OCI-M2 (cell line): ENCODE results near the gene SETD5.

Experiments used
- DNase-seq: peaks from one replicate; lab custom pipeline; 2025; ENCODE audit not compliant: unreplicated experiment; lab: John Stamatoyannopoulos, UW

SETD5 gene

GRCh38 chr3:9397332-9397905, at the start of gene SETD5:
Gene SETD5, plus strand, starts transcription at chr3:9397615. Its CDS starts 31,324 bp downstream, at chr3:9428939.
- peak; percentile 67 for DNase-seq

- no peak for DNase-seq
Observed at GRCh38 chr3:9347887-9348286, 49.5 kb upstream of the SETD5 start.

GRCh38 chr3:9349321-9350117, 47.9 kb upstream of the SETD5 start:
- no peak for DNase-seq

- no peak for DNase-seq
Observed at GRCh38 chr3:9351709-9352126, 45.7 kb upstream of the SETD5 start.

- no peak for DNase-seq
Observed at GRCh38 chr3:9352917-9353752, 44.3 kb upstream of the SETD5 start.

GRCh38 chr3:9361691-9362388, 35.6 kb upstream of the SETD5 start:
- DNase-seq, result no peak

GRCh38 chr3:9362731-9363530, 34.5 kb upstream of the SETD5 start, which contains the start of gene THUMPD3:
Gene THUMPD3, plus strand, starts transcription at chr3:9363054. Its CDS starts 2,015 bp downstream, at chr3:9365069.
- DNase-seq, result peak; percentile 77

- no peak for DNase-seq
Observed at GRCh38 chr3:9369508-9369907, 27.9 kb upstream of the SETD5 start.

- no peak for DNase-seq
Observed at GRCh38 chr3:9373465-9373864, 23.9 kb upstream of the SETD5 start.

GRCh38 chr3:9377981-9378380, 19.4 kb upstream of the SETD5 start:
- DNase-seq, result no peak

- DNase-seq, result no peak
Observed at GRCh38 chr3:9379327-9379726, 18.1 kb upstream of the SETD5 start.

- DNase-seq, result no peak
Observed at GRCh38 chr3:9380014-9380413, 17.4 kb upstream of the SETD5 start.

GRCh38 chr3:9384141-9384828, 13.1 kb upstream of the SETD5 start:
- DNase-seq, result no peak

- DNase-seq, result no peak
Observed at GRCh38 chr3:9385187-9386077, 12.0 kb upstream of the SETD5 start.

GRCh38 chr3:9386078-9386459, 11.3 kb upstream of the SETD5 start:
- DNase-seq, result no peak

GRCh38 chr3:9386501-9387321, 10.7 kb upstream of the SETD5 start:
- DNase-seq, result no peak

- DNase-seq, result no peak
Observed at GRCh38 chr3:9387322-9387655, 10.1 kb upstream of the SETD5 start.

GRCh38 chr3:9388142-9388541, 9.3 kb upstream of the SETD5 start:
- no peak for DNase-seq
